BJ (cell line): ENCODE results near the gene RPS18. TPM values are rescaled to one million over a fixed set of nuclear protein-coding genes. Genes with fewer than 3 reads are reported as not detected.

Experiments
- CTCF ChIA-PET: fragments of 350-600 bp; formaldehyde crosslinking; extraction: SDS; loops from one replicate; lab custom pipeline; 2021; ENCODE audit warnings: antibody characterized with exemption, inconsistent platforms; lab: Yijun Ruan, JAX
- POLR2A ChIA-PET: fragments of 300-600 bp; sonication (Branson Sonifier 250); formaldehyde crosslinking; extraction: SDS; loops from one replicate; lab custom pipeline; 2021; ENCODE audit warnings: antibody characterized with exemption; lab: Charles Lee
- DNase-seq: peaks from one replicate; pipeline ENCODE4 v3.0.0-alpha.2; 2011; ENCODE audit warnings: low read depth
- H3K27me3 ChIP-seq: 2 replicates; pipeline ENCODE4 v1.6.0; 2011; ENCODE audit warnings: low read length; ENCODE audit not compliant: control insufficient read depth, insufficient read depth
- H3K36me3 ChIP-seq: 2 replicates; pipeline ENCODE4 v1.5.1; 2011; ENCODE audit warnings: low read length; ENCODE audit not compliant: control insufficient read depth, insufficient read depth
- H3K4me3 ChIP-seq: 2 replicates; pipeline ENCODE4 v1.5.1; 2011; ENCODE audit warnings: low read depth, mild to moderate bottlenecking, control low read depth, low read length
- polyA plus RNA-seq: library from polyadenylated mRNA; depleted of rRNA; stranded (reverse); fragments of >200 nt; gene quantifications from 2 replicates; pipeline ENCODE4 v1.2.3, GENCODE V29; 2011
- TF ChIP-seq, protein P1 (sequence below): IDR thresholded peaks from 2 replicates; pipeline ENCODE4 v1.5.1; 2011; ENCODE audit warnings: low read depth, mild to moderate bottlenecking, control low read depth, inconsistent platforms, low read length, moderate library complexity; ENCODE audit not compliant: insufficient read depth

Gene RPS18
- polyA plus RNA-seq, 1 experiment, result 6,433 TPM

DNA sequence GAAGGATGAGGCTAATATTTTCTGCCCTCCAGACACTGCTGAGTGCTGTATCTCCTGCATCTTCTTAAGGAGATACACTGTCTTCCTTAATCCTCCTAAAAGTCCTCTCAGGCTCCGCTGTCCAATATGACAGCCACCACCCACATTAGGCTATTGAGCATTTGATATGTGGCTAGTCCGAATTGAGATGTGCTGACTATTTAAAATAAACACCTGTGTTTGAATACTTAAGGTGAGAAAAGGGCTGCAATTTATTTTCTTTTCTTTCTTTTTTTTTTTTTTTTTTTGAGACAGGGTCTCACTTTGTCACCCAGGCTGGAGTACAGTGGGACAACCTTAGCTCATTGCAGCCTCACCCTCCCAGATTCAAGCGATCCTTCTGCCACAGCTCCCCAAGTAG is 30.0 kb downstream of the RPS18 start:
- TF ChIP-seq, protein P1, sequence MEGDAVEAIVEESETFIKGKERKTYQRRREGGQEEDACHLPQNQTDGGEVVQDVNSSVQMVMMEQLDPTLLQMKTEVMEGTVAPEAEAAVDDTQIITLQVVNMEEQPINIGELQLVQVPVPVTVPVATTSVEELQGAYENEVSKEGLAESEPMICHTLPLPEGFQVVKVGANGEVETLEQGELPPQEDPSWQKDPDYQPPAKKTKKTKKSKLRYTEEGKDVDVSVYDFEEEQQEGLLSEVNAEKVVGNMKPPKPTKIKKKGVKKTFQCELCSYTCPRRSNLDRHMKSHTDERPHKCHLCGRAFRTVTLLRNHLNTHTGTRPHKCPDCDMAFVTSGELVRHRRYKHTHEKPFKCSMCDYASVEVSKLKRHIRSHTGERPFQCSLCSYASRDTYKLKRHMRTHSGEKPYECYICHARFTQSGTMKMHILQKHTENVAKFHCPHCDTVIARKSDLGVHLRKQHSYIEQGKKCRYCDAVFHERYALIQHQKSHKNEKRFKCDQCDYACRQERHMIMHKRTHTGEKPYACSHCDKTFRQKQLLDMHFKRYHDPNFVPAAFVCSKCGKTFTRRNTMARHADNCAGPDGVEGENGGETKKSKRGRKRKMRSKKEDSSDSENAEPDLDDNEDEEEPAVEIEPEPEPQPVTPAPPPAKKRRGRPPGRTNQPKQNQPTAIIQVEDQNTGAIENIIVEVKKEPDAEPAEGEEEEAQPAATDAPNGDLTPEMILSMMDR, result no peak
- H3K36me3 ChIP-seq, result peaks cover 16% of the 10 kb centered on the region
- H3K27me3 ChIP-seq, result no peaks in the 10 kb centered on the region
- ChIA-PET POLR2A (interaction anchor here (0.7 kb wide), 1 partner anchor 10 kb away, joined by 8 read pairs; no protein-coding TSS in a partner anchor), CTCF (interaction anchor here (1.3 to 2.3 kb wide), 3 partner anchors 10 to 124 kb away, joined by 3 to 11 read pairs (median 4); no protein-coding TSS in a partner anchor)
- H3K4me3 ChIP-seq, result no peak overlapping the region
- DNase-seq, result no peak

DNA sequence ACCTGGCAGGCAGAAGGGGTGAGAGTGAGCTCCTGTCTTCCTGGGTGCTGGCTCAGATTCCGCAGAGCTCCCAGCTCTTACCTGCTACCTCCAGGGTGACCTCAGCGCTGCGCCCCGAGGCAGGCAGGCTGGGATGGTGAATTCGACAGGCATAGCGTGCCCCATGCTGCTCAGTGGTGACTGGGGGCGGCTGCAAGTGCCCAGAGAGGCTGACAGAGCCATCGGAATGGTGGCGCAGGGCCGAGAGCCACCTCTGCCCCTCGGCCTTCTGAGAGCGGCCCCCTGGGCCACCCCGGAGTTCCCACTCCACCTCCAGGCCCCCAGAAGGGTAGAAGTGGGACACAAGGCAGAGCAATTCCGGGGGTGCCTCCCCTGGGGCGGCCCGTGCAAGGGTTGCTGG is 32.3 kb downstream of the RPS18 start:
- ChIA-PET CTCF (no interaction called here), POLR2A (no interaction called here)
- TF ChIP-seq, protein P1, result no peak

DNA sequence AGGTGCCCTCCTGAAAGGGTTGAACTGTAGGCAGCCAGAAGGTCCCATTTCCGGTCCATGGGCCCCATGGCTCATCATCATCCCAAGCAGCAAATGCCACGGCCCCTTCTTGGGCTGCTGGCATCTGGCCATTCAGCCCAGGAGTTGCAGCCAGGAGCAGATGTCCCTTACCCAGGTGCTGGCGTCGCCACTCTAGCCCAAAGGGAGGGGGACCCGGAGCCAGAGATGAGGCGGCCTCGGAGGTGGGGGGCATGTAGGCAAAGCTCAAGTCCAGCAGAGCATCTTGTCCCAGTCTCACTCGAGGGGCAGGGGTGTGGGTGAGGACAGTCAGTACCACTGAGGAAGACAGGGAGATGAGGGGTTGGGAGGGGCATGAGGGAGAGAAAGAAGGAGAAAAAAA is 33.2 kb downstream of the RPS18 start:
- DNase-seq, result no peak
- Histone ChIP-seq H3K36me3 (peaks cover 15% of the 10 kb centered on the region), H3K4me3 (no peak overlapping the region), H3K27me3 (no peaks in the 10 kb centered on the region)
- ChIA-PET POLR2A (no interaction called here), CTCF (no interaction called here)
- TF ChIP-seq, protein P1, result no peak

More for the DNA sequence above, 32.3 kb downstream of the RPS18 start:
- DNase-seq, result no peak
- Histone ChIP-seq H3K27me3 (no peaks in the 10 kb centered on the region), H3K4me3 (no peak overlapping the region), H3K36me3 (peaks cover 15% of the 10 kb centered on the region)

DNA sequence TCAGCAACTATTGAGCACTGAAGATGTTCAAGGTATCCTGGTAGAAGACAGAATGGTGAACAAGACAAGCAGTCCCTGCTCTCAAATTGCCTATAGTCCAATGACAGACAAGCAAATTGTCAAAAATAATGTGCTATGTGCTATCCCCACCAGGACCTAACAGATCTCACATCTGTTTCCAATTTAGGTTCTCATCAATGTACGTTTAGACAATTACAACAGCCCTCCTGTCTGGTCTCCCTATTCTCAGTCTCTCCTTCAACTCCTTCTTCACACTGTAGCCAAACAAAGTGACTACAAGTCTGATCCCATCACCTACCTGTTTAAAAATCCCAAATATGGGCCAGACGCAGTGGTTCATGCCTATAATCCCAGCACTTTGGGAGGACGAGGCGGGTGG is 34.5 kb downstream of the RPS18 start:
- no peak for DNase-seq
- POLR2A ChIA-PET, result no interaction called here
- CTCF ChIA-PET, result no interaction called here
- Histone ChIP-seq H3K27me3 (no peaks in the 10 kb centered on the region), H3K36me3 (peaks cover 15% of the 10 kb centered on the region), H3K4me3 (no peak overlapping the region)
- TF ChIP-seq, protein P1, result no peak

DNA sequence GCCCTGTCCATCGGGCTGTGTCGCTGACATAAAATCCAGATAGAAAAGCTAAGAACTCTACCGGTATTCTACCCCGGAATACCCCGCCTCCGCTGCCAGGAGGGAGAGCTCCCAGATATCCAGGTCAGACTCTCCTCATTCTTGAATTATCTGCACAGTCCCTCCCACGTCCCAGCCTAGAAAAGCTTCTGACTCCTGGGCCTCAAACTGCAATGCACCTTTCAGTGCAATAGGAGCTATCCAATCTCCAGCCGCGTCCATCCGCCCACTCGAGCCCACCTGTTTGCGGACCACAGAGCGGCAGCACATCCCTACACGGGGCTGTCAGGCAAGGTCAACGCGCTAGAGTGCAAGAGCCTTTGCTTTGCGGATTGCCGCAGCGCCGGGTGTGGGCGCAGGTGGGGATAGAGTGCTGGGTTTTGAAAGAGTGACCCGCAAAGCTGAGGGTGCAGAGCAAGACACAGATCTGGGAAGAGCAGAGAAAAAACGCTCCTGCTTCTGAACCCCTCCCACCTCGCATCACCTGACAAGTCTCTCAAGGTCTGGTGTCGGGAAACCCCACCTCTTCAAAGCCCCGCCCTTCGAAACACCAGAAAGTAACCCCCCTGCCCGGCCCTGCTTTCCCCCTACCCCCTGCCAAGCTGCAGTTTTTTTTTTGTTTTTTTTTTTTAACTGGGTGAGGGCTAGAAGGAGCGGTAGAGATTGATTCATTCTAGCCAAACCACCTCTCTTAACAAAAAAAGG is 40.7 kb downstream of the RPS18 start:
- POLR2A ChIA-PET, result interaction anchor here (0.5 kb wide), 1 partner anchor 10 kb away, joined by 8 read pairs; no protein-coding TSS in a partner anchor
- Histone ChIP-seq H3K27me3 (no peaks in the 10 kb centered on the region), H3K4me3 (peak overlapping the region; percentile 73), H3K36me3 (peaks cover 2% of the 10 kb centered on the region)
- TF ChIP-seq, protein P1, result no peak
- CTCF ChIA-PET, result interaction anchor here (0.9 to 3.7 kb wide), 5 partner anchors 11 to 113 kb away, joined by 3 to 16 read pairs (median 3); partner anchors contain the start of genes RGL2, RPS18, RXRB and VPS52
- DNase-seq, result no peak
